VCaP (cell line): ENCODE measurements around the gene ABCB10.
"Not testable (repeated sequence)": the region's sequence is repeated elsewhere in the genome, so short reads cannot be mapped to it uniquely, and the experiment has no call there.

Experiments
- H3K27ac ChIP-seq: fragments of 450-650 bp; 2 replicates; pipeline ENCODE4 v1.5.1; 2017
- CTCF ChIP-seq: fragments of 450-650 bp; conservative IDR thresholded peaks from 2 replicates; pipeline ENCODE4 v1.5.1; 2017; ENCODE audit warnings: mild to moderate bottlenecking, moderate library complexity

ABCB10 gene

GRCh38 chr1:229570891-229571516 is 12.5 kb upstream of the ABCB10 start:
- TF ChIP-seq CTCF, result no peak
- H3K27ac ChIP-seq, result no peak overlapping the region

- TF ChIP-seq CTCF, result no peak
These were observed 11.8 kb upstream of the ABCB10 start for GRCh38 chr1:229570305-229570704.

GRCh38 chr1:229567109-229567868 is 8.8 kb upstream of the ABCB10 start:
- H3K27ac ChIP-seq, result no peak overlapping the region
- TF ChIP-seq CTCF, result no peak

More at GRCh38 chr1:229570305-229570704, 11.8 kb upstream of the ABCB10 start:
- no peak overlapping the region for H3K27ac ChIP-seq

DNA sequence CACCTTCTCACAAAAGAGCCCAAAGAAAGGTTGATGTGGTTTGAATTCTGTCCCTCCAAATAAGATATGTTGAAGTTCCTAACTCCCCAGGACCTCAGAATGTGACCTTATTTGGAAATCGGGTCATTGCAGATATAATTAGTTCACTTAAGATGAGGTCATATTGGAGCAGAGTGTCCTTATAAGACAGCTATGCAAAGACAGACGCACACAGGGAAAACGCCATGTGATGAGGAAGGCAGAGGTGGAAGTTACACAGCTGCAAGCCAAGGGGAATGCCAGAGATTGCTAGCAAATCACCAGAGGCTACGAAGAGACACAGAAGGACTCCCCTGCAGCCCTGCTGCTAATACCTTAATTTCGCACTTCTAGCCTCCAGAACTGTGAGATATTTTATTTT is 5.2 kb upstream of the ABCB10 start:
- no peak for TF ChIP-seq CTCF
- no peak overlapping the region for H3K27ac ChIP-seq

DNA sequence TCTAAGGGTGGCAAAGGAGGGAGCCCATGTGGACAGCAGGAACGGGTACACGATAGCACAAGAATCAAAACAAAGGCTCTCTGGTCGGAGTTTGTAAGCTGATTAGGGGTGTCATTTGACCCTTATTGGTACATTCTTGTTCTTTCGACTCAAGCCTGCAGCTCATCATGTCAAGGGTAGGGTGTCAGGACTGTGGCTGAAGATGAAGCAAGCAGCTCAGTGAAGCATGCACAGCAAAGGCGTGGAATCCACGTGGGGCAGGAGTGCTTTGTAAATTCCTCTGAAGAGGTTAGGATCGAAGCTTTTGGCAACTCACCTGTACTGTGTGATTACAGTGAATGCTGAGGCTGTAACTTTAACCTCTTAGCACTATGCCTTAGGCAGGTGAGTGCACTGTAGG is 4.7 kb upstream of the ABCB10 start:
- no peak for TF ChIP-seq CTCF
- no peak overlapping the region for H3K27ac ChIP-seq

GRCh38 chr1:229562686-229563085 is 4.2 kb upstream of the ABCB10 start:
- H3K27ac ChIP-seq, result no peak overlapping the region
- TF ChIP-seq CTCF, result no peak

GRCh38 chr1:229561141-229561540 is 2.6 kb upstream of the ABCB10 start:
- no peak for TF ChIP-seq CTCF
- H3K27ac ChIP-seq, result no peak overlapping the region

GRCh38 chr1:229560124-229560523 is 1.6 kb upstream of the ABCB10 start:
- H3K27ac ChIP-seq, result not testable (repeated sequence)

- peak overlapping the region; percentile 87 for H3K27ac ChIP-seq
These were observed 862 bp upstream of the ABCB10 start for GRCh38 chr1:229559336-229559801.
